Osteocyte (in vitro differentiated cells): ENCODE data around the gene CA4. TPM values are rescaled to one million over a fixed set of nuclear protein-coding genes. Genes with fewer than 3 reads are reported as not detected.

Experiments
- DNase-seq: peaks from one replicate; pipeline ENCODE4 v3.0.0; 2021; ENCODE audit warnings: mixed read lengths; ENCODE audit not compliant: unreplicated experiment; ENCODE audit errors: extremely low spot score
- H3K27ac Mint-ChIP-seq: one replicate; pipeline ENCODE4 v1.8.0; 2021; ENCODE audit warnings: mild to moderate bottlenecking, mixed read lengths; ENCODE audit not compliant: unreplicated experiment
- H3K27me3 Mint-ChIP-seq: one replicate; pipeline ENCODE4 v1.8.0; 2021; ENCODE audit warnings: mixed read lengths; ENCODE audit not compliant: unreplicated experiment
- H3K36me3 Mint-ChIP-seq: one replicate; pipeline ENCODE4 v1.8.0; 2021; ENCODE audit warnings: mixed read lengths; ENCODE audit not compliant: unreplicated experiment
- H3K4me1 Mint-ChIP-seq: one replicate; pipeline ENCODE4 v1.8.0; 2021; ENCODE audit warnings: mixed read lengths; ENCODE audit not compliant: unreplicated experiment
- H3K4me3 Mint-ChIP-seq: one replicate; pipeline ENCODE4 v1.8.0; 2021; ENCODE audit warnings: mild to moderate bottlenecking, moderate library complexity, mixed read lengths; ENCODE audit not compliant: unreplicated experiment
- H3K9me3 Mint-ChIP-seq: one replicate; pipeline ENCODE4 v1.8.0; 2021; ENCODE audit warnings: mixed read lengths; ENCODE audit not compliant: unreplicated experiment
- CTCF ChIP-seq: fragments of 200-600 bp; sonication (generic); IDR thresholded peaks from 2 replicates; pipeline ENCODE4 v1.5.0; 2021; ENCODE audit warnings: antibody characterized with exemption, mild to moderate bottlenecking, moderate library complexity
- total RNA-seq: library from RNA; stranded (reverse); gene quantifications from 2 replicates; pipeline ENCODE4 v1.2.1, GENCODE V29; 2021

The CA4 gene
- total RNA-seq, 1 donor from 2014 or later, result not detected

DNA sequence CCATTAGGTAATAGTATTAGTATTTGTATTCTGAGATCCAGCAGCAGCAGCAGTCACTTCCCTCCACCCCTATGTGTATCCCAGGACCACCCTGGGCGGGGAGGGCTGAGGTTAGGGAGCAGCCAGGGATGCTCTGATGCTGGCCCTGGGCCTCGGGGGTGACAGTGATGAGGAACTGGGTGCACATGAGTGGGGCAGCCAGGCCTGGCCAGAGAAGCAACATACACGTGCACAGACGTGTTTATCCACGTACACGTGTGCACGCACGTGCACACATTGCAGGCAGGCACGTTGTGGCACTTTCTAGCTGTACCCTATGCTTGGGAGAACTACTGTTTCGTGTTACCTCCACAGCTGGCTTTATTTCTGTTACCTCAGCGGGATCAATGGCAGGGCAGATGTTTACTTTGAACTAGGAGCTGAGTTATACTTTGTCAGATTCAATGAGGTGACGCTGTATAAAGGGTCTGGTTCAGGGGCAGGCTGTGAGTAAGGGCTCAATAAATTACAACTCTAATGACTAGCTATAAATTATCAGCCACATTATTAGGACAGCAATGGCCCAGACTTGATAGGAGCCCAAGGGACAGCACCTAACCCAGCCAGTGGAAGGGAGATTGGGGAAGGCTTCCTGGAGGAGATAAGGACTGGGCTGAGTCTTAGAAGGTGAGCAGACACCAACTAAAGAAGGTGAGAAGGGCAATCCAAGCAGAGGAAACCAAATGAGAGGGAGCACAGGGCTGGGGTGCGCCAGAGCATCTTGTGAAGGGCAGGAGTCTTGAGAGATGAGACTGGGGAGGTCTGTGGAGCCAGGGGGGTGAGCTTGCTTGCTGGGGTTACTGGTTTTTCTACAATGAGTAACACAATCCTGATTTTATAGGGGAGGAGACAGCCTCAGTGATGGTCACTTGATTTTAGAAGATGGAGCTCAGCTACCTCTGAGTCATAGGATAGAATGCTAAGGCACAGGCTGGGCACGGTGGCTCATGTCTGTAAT lies 22.4 kb upstream of the CA4 start:
- peak; percentile 56 for DNase-seq
- no peak for TF ChIP-seq CTCF
- no peak overlapping the region for H3K4me3 Mint-ChIP-seq

GRCh38 chr17:60128171-60128859 lies 21.5 kb upstream of the CA4 start:
- no peak overlapping the region for H3K4me3 Mint-ChIP-seq
- peaks cover 8% of the 10 kb centered on the region for H3K36me3 Mint-ChIP-seq

More for the DNA sequence above, 22.4 kb upstream of the CA4 start:
- peaks cover 14% of the 10 kb centered on the region for H3K4me1 Mint-ChIP-seq
- H3K36me3 Mint-ChIP-seq, result peaks cover 6% of the 10 kb centered on the region
- H3K9me3 Mint-ChIP-seq, result no peaks in the 10 kb centered on the region
- H3K27ac Mint-ChIP-seq, result no peak overlapping the region
- H3K27me3 Mint-ChIP-seq, result no peaks in the 10 kb centered on the region

GRCh38 chr17:60129164-60129563 lies 20.6 kb upstream of the CA4 start:
- H3K4me1 Mint-ChIP-seq, result peaks cover 23% of the 10 kb centered on the region
- H3K27me3 Mint-ChIP-seq, result no peaks in the 10 kb centered on the region
- peaks cover 8% of the 10 kb centered on the region for H3K36me3 Mint-ChIP-seq
- H3K9me3 Mint-ChIP-seq, result no peaks in the 10 kb centered on the region
- peak overlapping the region; percentile 9 for H3K27ac Mint-ChIP-seq
- peak; percentile 19 for DNase-seq
- no peak for TF ChIP-seq CTCF
- H3K4me3 Mint-ChIP-seq, result no peak overlapping the region

More at GRCh38 chr17:60128171-60128859, 21.5 kb upstream of the CA4 start:
- H3K27me3 Mint-ChIP-seq, result no peaks in the 10 kb centered on the region
- peak; percentile 63 for DNase-seq
- no peaks in the 10 kb centered on the region for H3K9me3 Mint-ChIP-seq
- TF ChIP-seq CTCF, result no peak
- H3K27ac Mint-ChIP-seq, result no peak overlapping the region
- H3K4me1 Mint-ChIP-seq, result peaks cover 16% of the 10 kb centered on the region

- Mint-ChIP-seq H3K9me3 (no peaks in the 10 kb centered on the region), H3K4me3 (no peak overlapping the region), H3K27ac (no peak overlapping the region), H3K4me1 (peaks cover 29% of the 10 kb centered on the region), H3K36me3 (peaks cover 8% of the 10 kb centered on the region), H3K27me3 (no peaks in the 10 kb centered on the region)
- no peak for TF ChIP-seq CTCF
- no peak for DNase-seq
Observed at GRCh38 chr17:60130466-60130865, 19.3 kb upstream of the CA4 start.
